BLaER1 (cell line): ENCODE data around the gene NOM1.
"Not testable (repeated sequence)": the region's sequence is repeated elsewhere in the genome, so short reads cannot be mapped to it uniquely, and the experiment has no call there.

ENCODE experiments used
- H3K27ac ChIP-seq: shearing (Covaris generic); formaldehyde crosslinking; 2 replicates; pipeline ENCODE4 v1.8.1; 2022
- H3K27me3 ChIP-seq: shearing (Covaris generic); formaldehyde crosslinking; 2 replicates; pipeline ENCODE4 v1.8.1; 2022
- H3K36me3 ChIP-seq: shearing (Covaris generic); formaldehyde crosslinking; 2 replicates; pipeline ENCODE4 v1.8.1; 2022
- H3K4me1 ChIP-seq: shearing (Covaris generic); formaldehyde crosslinking; 2 replicates; pipeline ENCODE4 v1.8.1; 2022
- H3K4me2 ChIP-seq: shearing (Covaris generic); formaldehyde crosslinking; 2 replicates; pipeline ENCODE4 v1.8.1; 2022
- H3K4me3 ChIP-seq: shearing (Covaris generic); formaldehyde crosslinking; 2 replicates; pipeline ENCODE4 v1.8.1; 2022
- H3K9ac ChIP-seq: shearing (Covaris generic); formaldehyde crosslinking; 2 replicates; pipeline ENCODE4 v1.8.1; 2022
- H3K9me3 ChIP-seq: shearing (Covaris generic); formaldehyde crosslinking; 2 replicates; pipeline ENCODE4 v1.8.1; 2022
- H4K20me1 ChIP-seq: shearing (Covaris generic); formaldehyde crosslinking; 2 replicates; pipeline ENCODE4 v1.8.1; 2022
- Cebpa-rat ChIP-seq: shearing (Covaris generic); IDR thresholded peaks from 2 replicates; pipeline ENCODE4 v1.8.1; 2022

The NOM1 gene, protein sequence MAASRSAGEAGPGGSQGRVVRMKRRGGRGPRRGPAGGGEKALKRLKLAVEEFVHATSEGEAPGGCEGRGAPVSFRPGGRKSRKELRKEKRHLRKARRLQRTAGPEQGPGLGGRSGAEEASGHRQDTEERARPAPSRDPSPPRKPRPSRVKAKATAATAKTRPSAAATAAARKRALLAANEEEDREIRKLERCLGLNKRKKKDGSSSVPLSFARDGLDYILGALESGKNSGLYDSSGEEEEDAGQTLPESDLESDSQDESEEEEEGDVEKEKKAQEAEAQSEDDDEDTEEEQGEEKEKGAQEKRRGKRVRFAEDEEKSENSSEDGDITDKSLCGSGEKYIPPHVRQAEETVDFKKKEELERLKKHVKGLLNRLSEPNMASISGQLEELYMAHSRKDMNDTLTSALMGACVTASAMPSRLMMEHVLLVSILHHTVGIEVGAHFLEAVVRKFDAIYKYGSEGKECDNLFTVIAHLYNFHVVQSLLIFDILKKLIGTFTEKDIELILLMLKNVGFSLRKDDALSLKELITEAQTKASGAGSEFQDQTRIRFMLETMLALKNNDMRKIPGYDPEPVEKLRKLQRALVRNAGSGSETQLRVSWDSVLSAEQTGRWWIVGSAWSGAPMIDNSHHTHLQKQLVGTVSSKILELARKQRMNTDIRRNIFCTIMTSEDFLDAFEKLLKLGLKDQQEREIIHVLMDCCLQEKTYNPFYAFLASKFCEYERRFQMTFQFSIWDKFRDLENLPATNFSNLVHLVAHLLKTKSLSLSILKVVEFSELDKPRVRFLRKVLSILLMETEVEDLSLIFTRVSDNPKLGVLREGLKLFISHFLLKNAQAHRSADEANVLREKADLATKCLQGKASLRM

GRCh38 chr7:156949541-156950380 lies at the start of gene NOM1:
Gene NOM1, plus strand, starts transcription at chr7:156949712. Its CDS starts 26 bp downstream, at chr7:156949738.
- Histone ChIP-seq H3K36me3 (peaks cover 29% of the 10 kb centered on the region), H3K27me3 (peaks cover 21% of the 10 kb centered on the region), H3K4me3 (peak within 1 kb of the TSS; percentile 100), H3K27ac (peak within 1 kb of the TSS; percentile 90), H4K20me1 (peaks cover 50% of the 10 kb centered on the region), H3K9ac (peak within 1 kb of the TSS; percentile 95), H3K4me1 (peaks cover 27% of the 10 kb centered on the region), H3K4me2 (peak within 1 kb of the TSS; percentile 95), H3K9me3 (0 out of 2 replicates have a peak, but pooled peaks cover 5% of the 10 kb centered on the region)
- no peak for TF ChIP-seq Cebpa-rat

DNA sequence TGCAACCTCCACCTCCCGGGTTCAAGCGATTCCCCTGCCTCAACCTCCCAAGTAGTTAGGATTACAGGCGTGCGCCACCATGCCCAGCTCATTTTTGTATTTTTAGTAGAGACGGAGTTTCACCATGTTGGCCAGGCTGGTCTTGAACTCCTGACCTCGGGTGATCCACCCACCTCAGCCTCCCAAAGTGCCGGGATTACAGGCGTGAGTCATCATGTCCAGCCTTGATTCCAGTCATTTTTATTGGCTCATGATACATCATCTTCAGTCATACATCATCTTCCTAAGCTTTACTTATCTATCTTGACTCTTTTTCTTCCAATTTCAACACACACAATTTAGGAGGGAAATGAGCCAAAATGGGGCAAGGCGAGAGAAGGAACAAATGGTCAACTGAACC lies 49.4 kb upstream of the NOM1 start:
- not testable (repeated sequence) for H3K36me3 ChIP-seq, H3K27me3 ChIP-seq, H3K9ac ChIP-seq, H4K20me1 ChIP-seq, H3K27ac ChIP-seq, H3K9me3 ChIP-seq, H3K4me2 ChIP-seq, H3K4me3 ChIP-seq
- peaks cover 32% of the 10 kb centered on the region for H3K4me1 ChIP-seq

- no peak overlapping the region for H3K27ac ChIP-seq
- no peaks in the 10 kb centered on the region for H4K20me1 ChIP-seq
- H3K9ac ChIP-seq = no peak overlapping the region
- peaks cover 5% of the 10 kb centered on the region for H3K4me1 ChIP-seq
- no peak for TF ChIP-seq Cebpa-rat
- no peaks in the 10 kb centered on the region for H3K9me3 ChIP-seq
- no peak overlapping the region for H3K4me3 ChIP-seq
- H3K36me3 ChIP-seq = no peaks in the 10 kb centered on the region
- H3K27me3 ChIP-seq = no peaks in the 10 kb centered on the region
- H3K4me2 ChIP-seq = peak overlapping the region; percentile 18; the same call in 1 of the 2 replicates
Observed at GRCh38 chr7:156903232-156903909, 46.1 kb upstream of the NOM1 start.

GRCh38 chr7:156906200-156906649 lies 43.3 kb upstream of the NOM1 start:
- no peaks in the 10 kb centered on the region for H3K27me3 ChIP-seq

DNA sequence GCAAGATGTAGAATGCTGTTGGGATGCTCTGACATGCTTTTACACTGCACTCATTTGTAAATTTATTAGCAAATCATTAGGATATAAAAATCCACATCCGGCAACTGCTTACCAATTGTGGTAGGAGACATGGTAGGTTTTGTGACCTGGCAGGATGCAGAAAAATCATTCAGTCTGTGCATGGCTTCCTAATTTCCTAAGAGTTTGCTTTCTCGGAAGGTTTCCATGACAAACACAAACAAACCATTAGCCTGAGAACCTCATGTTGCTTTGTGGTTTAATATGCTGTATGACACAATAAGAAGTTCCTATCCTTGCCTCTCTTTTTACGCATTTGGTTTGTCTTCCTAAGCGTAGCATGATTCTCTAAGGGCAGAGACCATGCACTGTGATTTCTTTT lies 41.9 kb upstream of the NOM1 start:
- H3K9me3 ChIP-seq = no peaks in the 10 kb centered on the region

More at GRCh38 chr7:156906200-156906649, 43.3 kb upstream of the NOM1 start:
- Histone ChIP-seq H3K9ac (no peak overlapping the region), H4K20me1 (no peaks in the 10 kb centered on the region), H3K4me2 (no peak overlapping the region), H3K36me3 (no peaks in the 10 kb centered on the region), H3K9me3 (no peaks in the 10 kb centered on the region), H3K4me3 (no peak overlapping the region), H3K4me1 (peaks cover 5% of the 10 kb centered on the region), H3K27ac (no peak overlapping the region)
- no peak for TF ChIP-seq Cebpa-rat

GRCh38 chr7:156909574-156910252 lies 39.8 kb upstream of the NOM1 start:
- H3K4me2 ChIP-seq, H3K36me3 ChIP-seq, H3K27me3 ChIP-seq, H3K4me3 ChIP-seq, H3K27ac ChIP-seq, H3K9me3 ChIP-seq, H3K4me1 ChIP-seq, H4K20me1 ChIP-seq, H3K9ac ChIP-seq: not testable (repeated sequence)

More for the DNA sequence above, 41.9 kb upstream of the NOM1 start:
- Histone ChIP-seq H4K20me1 (no peaks in the 10 kb centered on the region), H3K27ac (no peak overlapping the region), H3K4me3 (no peak overlapping the region), H3K9ac (no peak overlapping the region), H3K36me3 (no peaks in the 10 kb centered on the region), H3K4me2 (no peak overlapping the region), H3K4me1 (peaks cover 5% of the 10 kb centered on the region), H3K27me3 (no peaks in the 10 kb centered on the region)
- TF ChIP-seq Cebpa-rat = no peak

DNA sequence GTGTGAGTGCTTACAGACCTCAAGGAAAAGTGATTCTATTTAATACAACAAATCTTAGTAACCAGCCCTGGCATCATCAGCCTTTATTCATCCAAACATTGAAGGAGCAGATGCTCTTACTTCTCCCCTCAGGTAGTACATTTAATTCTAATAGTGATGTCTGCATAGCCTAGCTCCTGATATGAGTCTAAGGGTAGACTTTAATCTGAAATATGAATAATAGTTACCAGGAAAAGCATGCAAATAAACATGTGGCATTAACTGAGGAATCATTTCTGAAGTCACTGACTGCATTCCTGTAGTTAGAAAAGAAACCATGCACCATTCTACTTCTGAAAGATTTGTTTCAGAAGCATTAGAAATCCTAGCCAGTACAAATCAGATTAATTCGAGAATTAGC lies 30.9 kb upstream of the NOM1 start:
- H3K9ac ChIP-seq = no peak overlapping the region
- H3K27me3 ChIP-seq = peaks cover 20% of the 10 kb centered on the region
- no peak overlapping the region for H3K27ac ChIP-seq
- no peak overlapping the region for H3K4me3 ChIP-seq
- H3K36me3 ChIP-seq = no peaks in the 10 kb centered on the region
- peaks cover 16% of the 10 kb centered on the region; the same call in 1 of the 2 replicates for H4K20me1 ChIP-seq
- TF ChIP-seq Cebpa-rat = no peak
- no peak overlapping the region for H3K4me2 ChIP-seq
- peaks cover 26% of the 10 kb centered on the region for H3K4me1 ChIP-seq
- peaks cover 8% of the 10 kb centered on the region for H3K9me3 ChIP-seq

GRCh38 chr7:156919132-156919713 lies 30.3 kb upstream of the NOM1 start:
- Histone ChIP-seq H3K9ac (no peak overlapping the region), H3K27me3 (peaks cover 20% of the 10 kb centered on the region), H3K4me1 (peaks cover 26% of the 10 kb centered on the region), H4K20me1 (peaks cover 16% of the 10 kb centered on the region; the same call in 1 of the 2 replicates), H3K4me3 (no peak overlapping the region), H3K27ac (no peak overlapping the region), H3K9me3 (peaks cover 8% of the 10 kb centered on the region), H3K36me3 (no peaks in the 10 kb centered on the region), H3K4me2 (no peak overlapping the region)
- TF ChIP-seq Cebpa-rat = no peak
